HEK293 (cell line): ENCODE measurements around the gene HS3ST6.
A peak's percentile ranks its signal among the peaks of the same experiment; 100 is the strongest.

Source experiments
- GLI2 ChIP-seq: fragments of 450-650 bp; formaldehyde crosslinking; IDR thresholded peaks from 2 replicates; pipeline ENCODE4; 2017; ENCODE audit warnings: missing biosample characterization, missing genetic modification characterization, low read depth, borderline replicate concordance
- MYNN ChIP-seq: fragments of 450-650 bp; formaldehyde crosslinking; IDR thresholded peaks from 2 replicates; pipeline ENCODE4 v1.5.1; 2016; ENCODE audit warnings: missing biosample characterization, missing genetic modification characterization, borderline replicate concordance
- OSR2 ChIP-seq: fragments of 450-650 bp; formaldehyde crosslinking; IDR thresholded peaks from 2 replicates; pipeline ENCODE4 v1.5.1; 2016; ENCODE audit warnings: missing biosample characterization, missing genetic modification characterization
- PRDM10 ChIP-seq: fragments of 450-650 bp; formaldehyde crosslinking; IDR thresholded peaks from 2 replicates; pipeline ENCODE4 v1.5.1; 2016; ENCODE audit warnings: missing biosample characterization, missing genetic modification characterization
- SP2 ChIP-seq: fragments of 450-650 bp; formaldehyde crosslinking; IDR thresholded peaks from 2 replicates; pipeline ENCODE4 v1.5.1; 2016; ENCODE audit warnings: missing biosample characterization, missing genetic modification characterization
- YY2 ChIP-seq: fragments of 450-650 bp; formaldehyde crosslinking; IDR thresholded peaks from 2 replicates; pipeline ENCODE4 v1.5.1; 2016; ENCODE audit warnings: missing biosample characterization, missing genetic modification characterization
- ZBTB8A ChIP-seq: fragments of 450-650 bp; formaldehyde crosslinking; IDR thresholded peaks from 2 replicates; pipeline ENCODE4 v1.5.1; 2016; ENCODE audit warnings: missing biosample characterization, missing genetic modification characterization
- ZNF114 ChIP-seq: fragments of 450-650 bp; formaldehyde crosslinking; IDR thresholded peaks from 2 replicates; pipeline ENCODE4 v1.5.0; 2017; ENCODE audit warnings: missing biosample characterization, missing genetic modification characterization
- ZNF146 ChIP-seq: fragments of 450-650 bp; formaldehyde crosslinking; IDR thresholded peaks from 2 replicates; pipeline ENCODE4 v1.5.1; 2016; ENCODE audit warnings: missing biosample characterization, missing genetic modification characterization
- ZNF214 ChIP-seq: fragments of 450-650 bp; formaldehyde crosslinking; IDR thresholded peaks from 2 replicates; pipeline ENCODE4 v1.5.1; 2017; ENCODE audit warnings: missing biosample characterization, mild to moderate bottlenecking, missing genetic modification characterization, borderline replicate concordance
- ZNF341 ChIP-seq: fragments of 450-650 bp; formaldehyde crosslinking; IDR thresholded peaks from 2 replicates; pipeline ENCODE4; 2016; ENCODE audit warnings: low read depth, missing biosample characterization, missing genetic modification characterization
- ZNF416 ChIP-seq: fragments of 450-650 bp; formaldehyde crosslinking; IDR thresholded peaks from 2 replicates; pipeline ENCODE4 v1.5.1; 2016; ENCODE audit warnings: missing biosample characterization, missing genetic modification characterization
- ZNF560 ChIP-seq: fragments of 450-650 bp; formaldehyde crosslinking; IDR thresholded peaks from 2 replicates; pipeline ENCODE4 v1.5.1; 2017; ENCODE audit warnings: missing biosample characterization, missing genetic modification characterization, borderline replicate concordance
- ZNF600 ChIP-seq: fragments of 450-650 bp; formaldehyde crosslinking; IDR thresholded peaks from 2 replicates; pipeline ENCODE4 v1.5.1; 2016; ENCODE audit warnings: missing biosample characterization, missing genetic modification characterization
- ZNF664 ChIP-seq: fragments of 450-650 bp; formaldehyde crosslinking; IDR thresholded peaks from 2 replicates; pipeline ENCODE4 v1.5.1; 2016; ENCODE audit warnings: missing biosample characterization, missing genetic modification characterization
- ZNF670 ChIP-seq: fragments of 450-650 bp; formaldehyde crosslinking; IDR thresholded peaks from 2 replicates; pipeline ENCODE4 v1.5.1; 2016; ENCODE audit warnings: missing biosample characterization, missing genetic modification characterization, low read depth
- ZNF768 ChIP-seq: fragments of 450-650 bp; formaldehyde crosslinking; IDR thresholded peaks from 2 replicates; pipeline ENCODE4 v1.5.1; 2018; ENCODE audit warnings: missing biosample characterization, mild to moderate bottlenecking, missing genetic modification characterization
- ZNF777 ChIP-seq: fragments of 450-650 bp; formaldehyde crosslinking; IDR thresholded peaks from 2 replicates; pipeline ENCODE4 v1.5.1; 2017; ENCODE audit warnings: missing biosample characterization, missing genetic modification characterization, borderline replicate concordance
- TF ChIP-seq, protein P1 (sequence below): fragments of 450-650 bp; IDR thresholded peaks from 2 replicates; pipeline ENCODE4 v1.5.1; 2018; ENCODE audit warnings: missing biosample characterization, mild to moderate bottlenecking, missing genetic modification characterization
- TF ChIP-seq, protein P2 (sequence below): fragments of 450-650 bp; formaldehyde crosslinking; IDR thresholded peaks from 2 replicates; pipeline ENCODE4 v1.5.1; 2016; ENCODE audit warnings: missing biosample characterization, missing genetic modification characterization
- TF ChIP-seq, protein P3 (sequence below): fragments of 450-650 bp; formaldehyde crosslinking; IDR thresholded peaks from 2 replicates; pipeline ENCODE4 v1.5.1; 2017; ENCODE audit warnings: missing biosample characterization, missing genetic modification characterization
- TF ChIP-seq, protein P4 (sequence below): fragments of 450-650 bp; formaldehyde crosslinking; IDR thresholded peaks from 2 replicates; pipeline ENCODE4 v1.5.1; 2016; ENCODE audit warnings: missing biosample characterization, missing genetic modification characterization
- TF ChIP-seq, protein P5 (sequence below): fragments of 450-650 bp; formaldehyde crosslinking; IDR thresholded peaks from 2 replicates; pipeline ENCODE4 v1.5.1; 2017; ENCODE audit warnings: missing biosample characterization, missing genetic modification characterization
- TF ChIP-seq, protein P6 (sequence below): fragments of 450-650 bp; formaldehyde crosslinking; IDR thresholded peaks from 2 replicates; pipeline ENCODE4 v1.5.1; 2016; ENCODE audit warnings: missing biosample characterization, missing genetic modification characterization, low read depth

The HS3ST6 gene

GRCh38 chr16:1961651-1962067, 43.4 kb upstream of the HS3ST6 start (continued):
- no peak for TF ChIP-seq ZNF114 (tag by site-specific recombination)
- no peak for TF ChIP-seq ZNF777 (tag by site-specific recombination)
- no peak for TF ChIP-seq ZNF146 (tag by site-specific recombination)
- TF ChIP-seq ZNF768 (tag by site-specific recombination): no peak
- no peak for TF ChIP-seq ZNF560 (tag by site-specific recombination)
- TF ChIP-seq, protein P1, sequence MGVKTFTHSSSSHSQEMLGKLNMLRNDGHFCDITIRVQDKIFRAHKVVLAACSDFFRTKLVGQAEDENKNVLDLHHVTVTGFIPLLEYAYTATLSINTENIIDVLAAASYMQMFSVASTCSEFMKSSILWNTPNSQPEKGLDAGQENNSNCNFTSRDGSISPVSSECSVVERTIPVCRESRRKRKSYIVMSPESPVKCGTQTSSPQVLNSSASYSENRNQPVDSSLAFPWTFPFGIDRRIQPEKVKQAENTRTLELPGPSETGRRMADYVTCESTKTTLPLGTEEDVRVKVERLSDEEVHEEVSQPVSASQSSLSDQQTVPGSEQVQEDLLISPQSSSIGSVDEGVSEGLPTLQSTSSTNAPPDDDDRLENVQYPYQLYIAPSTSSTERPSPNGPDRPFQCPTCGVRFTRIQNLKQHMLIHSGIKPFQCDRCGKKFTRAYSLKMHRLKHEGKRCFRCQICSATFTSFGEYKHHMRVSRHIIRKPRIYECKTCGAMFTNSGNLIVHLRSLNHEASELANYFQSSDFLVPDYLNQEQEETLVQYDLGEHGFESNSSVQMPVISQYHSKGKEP: peak; percentile 98
- no peak for TF ChIP-seq ZNF670 (tag by site-specific recombination)
- TF ChIP-seq ZNF664 (tag by site-specific recombination): no peak
- no peak for TF ChIP-seq SP2 (tag by site-specific recombination)
- TF ChIP-seq YY2 (tag by site-specific recombination): no peak
- TF ChIP-seq GLI2 (tag by site-specific recombination): no peak
- TF ChIP-seq ZNF214 (tag by site-specific recombination): no peak
- no peak for TF ChIP-seq ZNF416 (tag by site-specific recombination)
- no peak for TF ChIP-seq MYNN (tag by site-specific recombination)
- no peak; the same call in 1 of the 2 replicates for TF ChIP-seq ZNF600 (tag by site-specific recombination)
- peak; percentile 63 for TF ChIP-seq OSR2 (tag by site-specific recombination)
- TF ChIP-seq, protein P2, sequence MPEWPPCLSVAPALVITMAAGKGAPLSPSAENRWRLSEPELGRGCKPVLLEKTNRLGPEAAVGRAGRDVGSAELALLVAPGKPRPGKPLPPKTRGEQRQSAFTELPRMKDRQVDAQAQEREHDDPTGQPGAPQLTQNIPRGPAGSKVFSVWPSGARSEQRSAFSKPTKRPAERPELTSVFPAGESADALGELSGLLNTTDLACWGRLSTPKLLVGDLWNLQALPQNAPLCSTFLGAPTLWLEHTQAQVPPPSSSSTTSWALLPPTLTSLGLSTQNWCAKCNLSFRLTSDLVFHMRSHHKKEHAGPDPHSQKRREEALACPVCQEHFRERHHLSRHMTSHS (tag by site-specific recombination): no peak
- TF ChIP-seq, protein P3, sequence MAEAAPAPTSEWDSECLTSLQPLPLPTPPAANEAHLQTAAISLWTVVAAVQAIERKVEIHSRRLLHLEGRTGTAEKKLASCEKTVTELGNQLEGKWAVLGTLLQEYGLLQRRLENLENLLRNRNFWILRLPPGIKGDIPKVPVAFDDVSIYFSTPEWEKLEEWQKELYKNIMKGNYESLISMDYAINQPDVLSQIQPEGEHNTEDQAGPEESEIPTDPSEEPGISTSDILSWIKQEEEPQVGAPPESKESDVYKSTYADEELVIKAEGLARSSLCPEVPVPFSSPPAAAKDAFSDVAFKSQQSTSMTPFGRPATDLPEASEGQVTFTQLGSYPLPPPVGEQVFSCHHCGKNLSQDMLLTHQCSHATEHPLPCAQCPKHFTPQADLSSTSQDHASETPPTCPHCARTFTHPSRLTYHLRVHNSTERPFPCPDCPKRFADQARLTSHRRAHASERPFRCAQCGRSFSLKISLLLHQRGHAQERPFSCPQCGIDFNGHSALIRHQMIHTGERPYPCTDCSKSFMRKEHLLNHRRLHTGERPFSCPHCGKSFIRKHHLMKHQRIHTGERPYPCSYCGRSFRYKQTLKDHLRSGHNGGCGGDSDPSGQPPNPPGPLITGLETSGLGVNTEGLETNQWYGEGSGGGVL (tag by site-specific recombination): peak; percentile 56
- peak; percentile 83 for TF ChIP-seq PRDM10 (tag by site-specific recombination)
- TF ChIP-seq, protein P4, sequence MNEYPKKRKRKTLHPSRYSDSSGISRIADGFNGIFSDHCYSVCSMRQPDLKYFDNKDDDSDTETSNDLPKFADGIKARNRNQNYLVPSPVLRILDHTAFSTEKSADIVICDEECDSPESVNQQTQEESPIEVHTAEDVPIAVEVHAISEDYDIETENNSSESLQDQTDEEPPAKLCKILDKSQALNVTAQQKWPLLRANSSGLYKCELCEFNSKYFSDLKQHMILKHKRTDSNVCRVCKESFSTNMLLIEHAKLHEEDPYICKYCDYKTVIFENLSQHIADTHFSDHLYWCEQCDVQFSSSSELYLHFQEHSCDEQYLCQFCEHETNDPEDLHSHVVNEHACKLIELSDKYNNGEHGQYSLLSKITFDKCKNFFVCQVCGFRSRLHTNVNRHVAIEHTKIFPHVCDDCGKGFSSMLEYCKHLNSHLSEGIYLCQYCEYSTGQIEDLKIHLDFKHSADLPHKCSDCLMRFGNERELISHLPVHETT (tag by site-specific recombination): no peak
- TF ChIP-seq ZBTB8A (tag by site-specific recombination): no peak
- TF ChIP-seq ZNF341: no peak
- TF ChIP-seq, protein P5, sequence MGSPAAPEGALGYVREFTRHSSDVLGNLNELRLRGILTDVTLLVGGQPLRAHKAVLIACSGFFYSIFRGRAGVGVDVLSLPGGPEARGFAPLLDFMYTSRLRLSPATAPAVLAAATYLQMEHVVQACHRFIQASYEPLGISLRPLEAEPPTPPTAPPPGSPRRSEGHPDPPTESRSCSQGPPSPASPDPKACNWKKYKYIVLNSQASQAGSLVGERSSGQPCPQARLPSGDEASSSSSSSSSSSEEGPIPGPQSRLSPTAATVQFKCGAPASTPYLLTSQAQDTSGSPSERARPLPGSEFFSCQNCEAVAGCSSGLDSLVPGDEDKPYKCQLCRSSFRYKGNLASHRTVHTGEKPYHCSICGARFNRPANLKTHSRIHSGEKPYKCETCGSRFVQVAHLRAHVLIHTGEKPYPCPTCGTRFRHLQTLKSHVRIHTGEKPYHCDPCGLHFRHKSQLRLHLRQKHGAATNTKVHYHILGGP (tag by site-specific recombination): no peak
- TF ChIP-seq, protein P6, sequence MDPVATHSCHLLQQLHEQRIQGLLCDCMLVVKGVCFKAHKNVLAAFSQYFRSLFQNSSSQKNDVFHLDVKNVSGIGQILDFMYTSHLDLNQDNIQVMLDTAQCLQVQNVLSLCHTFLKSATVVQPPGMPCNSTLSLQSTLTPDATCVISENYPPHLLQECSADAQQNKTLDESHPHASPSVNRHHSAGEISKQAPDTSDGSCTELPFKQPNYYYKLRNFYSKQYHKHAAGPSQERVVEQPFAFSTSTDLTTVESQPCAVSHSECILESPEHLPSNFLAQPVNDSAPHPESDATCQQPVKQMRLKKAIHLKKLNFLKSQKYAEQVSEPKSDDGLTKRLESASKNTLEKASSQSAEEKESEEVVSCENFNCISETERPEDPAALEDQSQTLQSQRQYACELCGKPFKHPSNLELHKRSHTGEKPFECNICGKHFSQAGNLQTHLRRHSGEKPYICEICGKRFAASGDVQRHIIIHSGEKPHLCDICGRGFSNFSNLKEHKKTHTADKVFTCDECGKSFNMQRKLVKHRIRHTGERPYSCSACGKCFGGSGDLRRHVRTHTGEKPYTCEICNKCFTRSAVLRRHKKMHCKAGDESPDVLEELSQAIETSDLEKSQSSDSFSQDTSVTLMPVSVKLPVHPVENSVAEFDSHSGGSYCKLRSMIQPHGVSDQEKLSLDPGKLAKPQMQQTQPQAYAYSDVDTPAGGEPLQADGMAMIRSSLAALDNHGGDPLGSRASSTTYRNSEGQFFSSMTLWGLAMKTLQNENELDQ: no peak
